GM19238 (cell line): ENCODE measurements around the gene ZNF579.

Source experiments
- DNase-seq: peaks from one replicate; pipeline ENCODE4 v3.0.0; 2011; ENCODE audit warnings: low spot score; ENCODE audit not compliant: insufficient read length

ZNF579 gene

DNA sequence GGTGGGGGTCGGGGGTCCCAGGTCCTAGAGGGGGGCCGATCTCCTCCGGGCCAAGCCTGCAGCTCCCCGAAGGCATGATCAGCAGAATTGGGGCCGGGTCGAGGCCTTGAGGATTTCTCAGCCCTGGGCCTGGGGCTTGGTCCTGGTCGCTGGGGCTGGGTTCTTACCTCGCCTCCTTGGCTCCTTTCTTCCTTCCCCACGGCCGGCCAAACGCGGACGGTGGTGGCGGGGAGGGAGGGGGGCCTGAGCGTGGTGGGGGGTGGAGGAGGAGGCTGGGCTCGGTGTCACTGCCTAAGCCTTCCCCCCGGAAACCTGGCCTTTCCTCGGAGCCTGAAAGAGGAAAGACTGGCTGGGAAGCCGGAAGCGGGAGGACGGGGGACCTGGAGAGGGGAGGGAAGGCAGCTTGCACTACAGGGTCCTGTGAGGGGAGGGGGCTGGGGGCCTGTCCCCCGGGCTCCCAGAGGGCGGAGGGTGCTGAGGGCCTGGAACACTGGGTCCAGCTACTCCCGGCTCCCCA, at the start of gene ZNF579:
TSS of gene ZNF579 (minus strand) at position 221 of the 517 bp plus-strand sequence. CDS start 1,209 bp downstream, outside the sequence.
- peak; percentile 85 for DNase-seq

GRCh38 chr19:55626350-55626749, 45.7 kb upstream of the ZNF579 start:
- no peak for DNase-seq

- DNase-seq = no peak
Measured at GRCh38 chr19:55625004-55625326, 44.3 kb upstream of the ZNF579 start.

GRCh38 chr19:55624109-55625003, 43.7 kb upstream of the ZNF579 start, which contains the start of gene ZNF784:
Gene ZNF784 (minus strand): TSS chr19:55624566. CDS start chr19:55624561, 5 bp downstream.
- DNase-seq = peak; percentile 90

DNA sequence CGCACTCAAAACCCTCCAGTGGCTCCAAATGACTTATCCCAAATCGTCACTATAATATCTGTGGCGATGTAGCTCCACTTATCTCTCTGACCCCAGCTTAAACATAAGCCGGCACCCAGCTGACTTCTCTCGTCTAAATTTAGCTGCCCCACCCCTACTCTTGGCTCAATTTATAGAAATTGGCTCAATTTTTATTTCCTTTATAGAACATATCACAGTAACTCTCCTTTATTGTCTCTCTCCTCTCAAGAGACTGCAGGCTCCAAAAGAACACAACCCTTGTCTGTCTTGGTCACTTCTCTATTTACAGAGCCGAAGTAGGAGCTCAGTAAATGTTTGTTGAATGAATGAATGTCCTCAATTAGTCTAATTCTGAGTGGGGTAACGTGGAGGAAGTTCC, 42.9 kb upstream of the ZNF579 start:
- no peak for DNase-seq

- DNase-seq = no peak
Measured at GRCh38 chr19:55623130-55623529, 42.5 kb upstream of the ZNF579 start.

DNA sequence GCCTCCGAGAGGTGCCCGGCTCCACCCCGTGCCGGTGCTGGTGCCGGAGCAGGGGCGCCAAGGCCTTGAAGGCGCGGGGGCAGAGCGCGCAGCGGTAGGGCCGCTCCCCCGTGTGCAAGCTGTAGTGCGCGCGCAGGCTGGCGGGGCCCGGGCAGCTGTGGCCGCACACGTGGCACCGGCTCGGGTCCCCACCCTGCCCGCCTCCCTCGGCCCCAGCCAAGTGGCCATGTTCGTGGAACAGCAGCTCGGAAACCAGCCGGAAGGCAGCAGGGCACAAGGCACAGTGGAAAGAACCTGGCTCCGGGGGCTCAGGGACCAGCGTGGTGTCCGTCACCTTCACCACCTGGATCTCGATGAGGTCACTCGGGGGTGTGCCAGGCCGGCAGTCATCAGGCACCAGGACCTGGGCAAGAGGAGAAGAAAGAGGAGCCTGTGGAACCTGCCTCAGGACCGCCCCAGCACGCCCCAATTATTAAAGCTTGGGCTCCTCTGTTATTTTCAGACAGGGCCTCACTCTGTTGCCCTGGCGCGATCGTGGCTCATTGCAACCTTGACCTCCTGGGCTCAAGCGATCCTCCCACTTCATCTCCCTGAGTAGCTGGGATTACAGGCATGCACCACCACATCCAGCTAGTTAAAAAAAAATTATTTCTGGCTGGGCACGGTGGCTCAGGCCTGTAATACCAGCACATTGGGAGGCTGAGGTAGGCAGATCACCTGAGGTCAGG, 41.8 kb upstream of the ZNF579 start:
- DNase-seq = no peak

DNA sequence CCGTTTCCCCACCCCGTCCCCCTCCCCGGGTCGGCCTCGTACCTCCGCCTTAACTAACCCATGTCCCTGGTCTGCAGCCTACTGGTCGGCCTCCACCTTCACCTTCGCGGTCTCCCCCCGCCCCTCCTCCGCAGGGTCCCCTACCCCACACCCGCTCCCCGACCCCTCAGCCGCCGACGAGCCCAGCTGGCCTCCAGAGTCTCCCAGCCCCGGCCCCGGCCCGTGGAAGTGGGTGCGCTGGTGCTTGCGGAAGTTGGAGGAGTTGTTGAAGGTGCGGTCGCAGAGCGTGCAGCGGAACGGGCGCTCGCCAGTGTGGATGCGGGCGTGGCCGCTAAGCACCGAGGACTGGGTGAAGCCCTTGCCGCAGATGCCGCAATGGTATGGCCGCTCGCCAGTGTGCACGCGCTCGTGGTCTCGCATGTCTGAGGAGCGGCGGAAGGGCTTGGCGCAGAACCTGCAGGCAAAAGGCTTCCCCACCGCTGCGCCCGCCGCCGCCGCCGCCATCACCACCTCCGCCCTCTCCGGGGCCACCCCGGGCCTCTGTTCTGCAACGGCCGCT, 41.1 kb upstream of the ZNF579 start:
- DNase-seq = no peak

- DNase-seq = no peak
Measured at GRCh38 chr19:55621205-55621672, 40.6 kb upstream of the ZNF579 start.

GRCh38 chr19:55620410-55621204, 40.0 kb upstream of the ZNF579 start:
- no peak for DNase-seq

DNA sequence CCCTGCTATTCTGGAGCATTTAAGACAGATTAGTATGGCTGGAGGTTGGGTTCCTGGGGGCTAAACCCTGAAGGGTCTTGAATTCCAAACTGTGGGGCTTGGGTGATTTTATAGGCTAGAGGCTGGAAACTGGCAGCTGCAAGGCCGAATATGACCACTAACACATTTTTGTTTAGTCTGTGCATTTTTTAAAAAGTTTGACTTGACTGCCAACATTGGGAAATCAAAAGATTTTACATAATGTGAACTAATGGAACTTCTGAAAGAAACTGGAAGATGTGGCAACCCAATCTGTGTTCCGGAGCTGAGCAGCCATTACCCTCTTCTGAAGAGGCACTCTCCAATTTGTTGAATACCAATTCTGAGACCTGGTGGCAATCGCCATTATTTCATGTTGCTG, 38.6 kb upstream of the ZNF579 start:
- DNase-seq = no peak

- DNase-seq = no peak
Measured at GRCh38 chr19:55618426-55618825, 37.8 kb upstream of the ZNF579 start.

DNA sequence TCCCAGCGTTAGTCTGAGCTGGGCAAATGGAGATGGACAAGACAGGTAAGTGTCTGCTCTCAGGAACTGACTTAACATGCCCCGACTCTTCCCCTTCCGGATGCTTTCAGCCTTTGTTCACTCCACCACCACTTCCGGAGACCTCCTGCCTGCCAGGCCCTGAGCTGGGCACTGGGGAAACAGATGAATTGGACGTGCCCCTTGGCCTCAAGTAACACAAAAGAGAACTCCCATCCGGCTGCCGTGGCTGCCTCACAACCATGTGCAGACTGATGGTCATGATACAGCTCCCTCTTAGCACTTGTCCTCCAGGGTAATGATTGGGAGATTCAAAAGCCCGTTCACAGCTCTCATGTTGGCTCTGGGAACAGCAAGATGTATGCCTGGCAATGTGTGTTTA, 36.8 kb upstream of the ZNF579 start:
- DNase-seq = no peak

GRCh38 chr19:55616395-55616875, 35.8 kb upstream of the ZNF579 start:
- DNase-seq = no peak

- no peak for DNase-seq
Measured at GRCh38 chr19:55615543-55616394, 35.1 kb upstream of the ZNF579 start.

DNA sequence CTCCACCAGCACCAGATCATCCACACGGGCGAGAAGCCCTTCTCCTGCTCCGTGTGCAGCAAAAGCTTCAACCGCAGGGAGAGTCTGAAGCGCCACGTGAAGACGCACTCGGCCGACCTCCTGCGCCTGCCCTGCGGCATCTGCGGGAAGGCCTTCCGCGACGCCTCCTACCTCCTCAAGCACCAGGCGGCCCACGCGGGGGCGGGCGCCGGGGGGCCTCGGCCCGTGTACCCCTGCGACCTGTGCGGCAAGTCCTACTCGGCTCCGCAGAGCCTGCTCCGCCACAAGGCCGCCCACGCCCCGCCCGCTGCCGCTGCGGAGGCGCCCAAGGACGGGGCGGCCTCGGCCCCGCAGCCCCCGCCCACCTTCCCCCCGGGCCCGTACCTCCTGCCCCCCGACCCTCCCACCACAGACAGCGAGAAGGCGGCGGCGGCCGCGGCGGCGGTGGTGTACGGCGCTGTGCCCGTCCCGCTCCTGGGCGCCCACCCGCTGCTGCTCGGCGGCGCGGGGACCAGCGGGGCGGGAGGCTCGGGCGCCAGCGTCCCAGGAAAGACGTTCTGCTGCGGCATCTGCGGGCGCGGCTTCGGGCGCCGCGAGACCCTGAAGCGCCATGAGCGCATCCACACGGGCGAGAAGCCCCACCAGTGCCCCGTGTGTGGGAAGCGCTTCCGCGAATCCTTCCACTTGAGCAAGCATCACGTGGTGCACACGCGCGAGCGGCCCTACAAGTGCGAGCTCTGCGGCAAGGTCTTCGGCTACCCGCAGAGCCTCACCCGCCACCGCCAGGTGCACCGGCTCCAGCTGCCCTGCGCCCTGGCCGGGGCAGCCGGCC, 34.3 kb upstream of the ZNF579 start:
- no peak for DNase-seq

GRCh38 chr19:55613930-55614710, 33.5 kb upstream of the ZNF579 start:
- DNase-seq = no peak

- DNase-seq = no peak
Measured at GRCh38 chr19:55613396-55613795, 32.7 kb upstream of the ZNF579 start.
